GM19099 (cell line): ENCODE measurements around the gene MADCAM1.

Experiments
- POLR2A ChIP-seq: IDR thresholded peaks from 3 replicates; pipeline ENCODE4 v1.6.1; 2011; ENCODE audit warnings: low read depth; ENCODE audit not compliant: insufficient read length; ENCODE audit errors: extremely low read depth

MADCAM1 gene

DNA sequence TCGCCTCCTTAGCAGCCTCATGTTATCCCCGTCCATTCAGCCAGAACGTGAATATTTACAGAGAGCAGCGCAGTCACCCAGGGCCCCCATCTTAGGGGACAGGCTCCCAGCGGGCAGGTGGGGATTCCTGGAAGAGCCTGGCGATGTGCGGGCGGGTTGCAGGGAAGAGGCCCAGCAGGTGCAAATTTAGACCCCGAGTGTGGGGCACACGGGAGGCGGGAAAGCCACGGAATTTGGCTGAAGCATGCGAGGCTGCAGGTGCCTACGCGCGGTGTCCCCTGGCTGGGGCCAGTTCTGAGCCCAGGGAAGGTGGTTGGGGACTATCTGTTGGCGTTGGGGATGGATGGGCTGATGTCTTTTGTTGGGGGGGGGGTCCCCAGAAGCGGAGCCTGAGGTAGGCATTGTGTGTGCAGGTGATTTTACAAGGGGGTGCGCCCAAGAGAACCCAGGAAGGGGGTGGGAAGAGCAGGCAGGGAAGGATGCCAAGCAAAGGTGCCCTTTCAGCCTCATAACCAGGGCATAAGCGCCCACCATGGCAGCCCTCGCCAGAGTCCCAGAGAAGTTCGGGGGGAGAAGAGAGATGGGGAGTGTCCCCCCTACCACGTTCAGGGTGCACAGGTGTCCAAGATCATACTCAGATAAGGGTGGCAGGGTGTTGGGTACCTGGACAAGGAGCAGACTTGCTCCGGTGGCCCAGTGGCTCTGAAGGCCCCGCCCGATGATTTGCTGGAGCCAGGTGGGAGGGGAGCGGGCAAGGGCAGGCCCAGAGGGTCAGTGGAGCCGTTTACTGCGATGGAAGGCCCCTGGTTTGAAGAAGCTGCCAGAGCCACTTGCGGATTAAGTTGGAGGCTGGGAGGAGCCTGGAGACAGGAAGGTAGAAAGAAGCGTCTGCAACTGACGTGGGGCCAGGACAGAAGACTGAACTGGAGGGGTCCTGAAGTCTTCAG is 12.2 kb downstream of the MADCAM1 start:
- TF ChIP-seq POLR2A: no peak

DNA sequence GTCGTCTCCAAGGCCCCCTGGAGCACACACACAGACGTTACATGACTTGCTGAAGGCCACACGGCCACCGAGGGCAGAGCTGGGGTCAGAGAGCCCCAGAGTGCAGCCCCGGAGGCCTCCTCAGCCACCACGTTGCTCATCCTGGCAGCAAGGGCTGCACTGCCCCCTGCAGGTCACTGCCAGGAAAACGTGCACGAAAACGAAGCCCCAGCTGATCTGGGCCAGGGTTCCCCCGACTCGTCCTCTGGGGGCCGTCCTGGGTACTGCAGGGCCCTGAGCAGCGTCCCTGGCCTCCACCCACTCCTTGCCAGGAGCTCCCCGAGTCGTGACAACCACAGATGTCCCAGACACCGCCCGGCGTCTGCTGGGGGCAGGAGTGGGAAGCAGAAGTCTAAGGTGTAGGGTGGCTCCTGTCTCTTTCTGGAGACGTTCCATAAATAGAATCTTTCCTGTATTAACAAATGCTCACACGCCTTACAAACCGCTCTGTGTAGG is 14.4 kb downstream of the MADCAM1 start:
- TF ChIP-seq POLR2A: peak; percentile 19

- TF ChIP-seq POLR2A: no peak
These were observed 15.0 kb downstream of the MADCAM1 start for GRCh38 chr19:511101-511851.

DNA sequence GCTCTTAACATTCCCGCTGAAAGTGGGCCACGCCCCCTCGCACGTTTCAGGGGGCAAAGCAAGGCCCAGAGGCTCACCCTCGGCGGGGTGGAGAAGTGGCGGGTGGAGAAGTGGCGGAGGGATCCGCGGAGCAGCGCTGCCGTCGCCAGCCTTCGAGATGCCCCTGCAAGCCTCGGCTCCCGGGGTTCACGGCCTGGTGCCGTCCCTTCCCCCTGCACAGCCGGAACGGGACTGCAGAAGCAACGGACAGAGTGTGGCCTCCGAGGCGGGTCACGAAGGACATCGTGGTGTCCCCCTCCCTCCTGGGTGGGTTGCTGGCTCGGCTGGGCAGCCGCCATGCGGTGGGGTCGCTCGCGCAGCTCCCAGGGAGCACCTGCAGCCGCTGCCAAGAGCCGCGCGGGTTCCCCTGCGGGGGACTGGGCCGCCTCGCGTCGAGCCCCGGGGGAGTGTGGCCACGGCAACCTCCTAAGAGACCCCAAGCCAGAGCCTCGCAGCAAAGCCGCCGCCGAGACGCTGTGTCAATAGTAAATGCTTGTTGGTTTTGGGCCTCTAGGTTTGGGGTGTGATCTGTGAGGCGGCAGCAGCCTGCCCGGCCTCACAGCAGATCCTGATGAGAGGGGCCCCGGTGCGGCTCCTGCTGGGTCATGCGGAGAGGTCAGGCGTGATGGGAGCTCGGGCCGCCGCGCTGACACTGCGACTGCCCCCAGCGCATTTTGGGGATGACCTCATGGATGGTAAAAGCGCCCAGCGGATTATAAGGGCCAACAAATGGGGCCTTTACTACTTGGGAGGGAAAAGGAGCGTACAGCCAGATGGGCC is 16.5 kb downstream of the MADCAM1 start:
- TF ChIP-seq POLR2A: no peak

DNA sequence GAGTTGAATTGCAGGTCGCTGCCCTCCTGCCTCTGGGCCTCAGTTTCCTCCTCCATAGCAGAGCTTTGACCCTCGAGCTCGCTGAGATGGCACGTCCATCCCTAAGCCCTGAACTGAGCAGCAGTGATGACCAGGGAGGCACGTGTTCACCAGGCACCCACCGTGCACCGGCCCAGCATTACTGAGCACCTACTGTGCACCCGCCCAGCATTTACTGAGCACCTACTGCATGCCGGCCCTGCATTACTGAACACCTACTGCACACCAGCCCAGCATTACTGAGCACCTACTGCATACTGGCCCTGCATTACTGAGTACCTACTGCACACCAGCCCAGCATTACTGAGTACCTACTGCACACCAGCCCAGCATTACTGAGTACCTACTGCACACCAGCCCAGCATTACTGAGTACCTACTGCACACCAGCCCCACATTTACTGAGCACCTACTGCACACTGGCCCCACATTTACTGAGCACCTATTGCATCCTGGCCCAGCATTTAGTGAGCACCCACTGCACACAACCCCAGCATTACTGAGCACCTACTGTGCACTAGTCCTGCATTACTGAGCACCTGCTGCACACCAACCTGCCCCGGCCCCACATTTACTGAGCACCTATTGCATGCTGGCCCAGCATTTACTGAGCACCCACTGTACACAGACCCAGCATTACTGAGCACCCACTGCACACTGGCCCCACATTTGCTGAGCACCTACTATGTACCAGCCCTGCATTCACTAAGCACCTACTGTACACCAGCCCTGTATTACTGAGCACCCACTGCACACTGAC is 17.3 kb downstream of the MADCAM1 start:
- no peak for TF ChIP-seq POLR2A

- TF ChIP-seq POLR2A: no peak
These were observed 17.9 kb downstream of the MADCAM1 start for GRCh38 chr19:514166-514663.

DNA sequence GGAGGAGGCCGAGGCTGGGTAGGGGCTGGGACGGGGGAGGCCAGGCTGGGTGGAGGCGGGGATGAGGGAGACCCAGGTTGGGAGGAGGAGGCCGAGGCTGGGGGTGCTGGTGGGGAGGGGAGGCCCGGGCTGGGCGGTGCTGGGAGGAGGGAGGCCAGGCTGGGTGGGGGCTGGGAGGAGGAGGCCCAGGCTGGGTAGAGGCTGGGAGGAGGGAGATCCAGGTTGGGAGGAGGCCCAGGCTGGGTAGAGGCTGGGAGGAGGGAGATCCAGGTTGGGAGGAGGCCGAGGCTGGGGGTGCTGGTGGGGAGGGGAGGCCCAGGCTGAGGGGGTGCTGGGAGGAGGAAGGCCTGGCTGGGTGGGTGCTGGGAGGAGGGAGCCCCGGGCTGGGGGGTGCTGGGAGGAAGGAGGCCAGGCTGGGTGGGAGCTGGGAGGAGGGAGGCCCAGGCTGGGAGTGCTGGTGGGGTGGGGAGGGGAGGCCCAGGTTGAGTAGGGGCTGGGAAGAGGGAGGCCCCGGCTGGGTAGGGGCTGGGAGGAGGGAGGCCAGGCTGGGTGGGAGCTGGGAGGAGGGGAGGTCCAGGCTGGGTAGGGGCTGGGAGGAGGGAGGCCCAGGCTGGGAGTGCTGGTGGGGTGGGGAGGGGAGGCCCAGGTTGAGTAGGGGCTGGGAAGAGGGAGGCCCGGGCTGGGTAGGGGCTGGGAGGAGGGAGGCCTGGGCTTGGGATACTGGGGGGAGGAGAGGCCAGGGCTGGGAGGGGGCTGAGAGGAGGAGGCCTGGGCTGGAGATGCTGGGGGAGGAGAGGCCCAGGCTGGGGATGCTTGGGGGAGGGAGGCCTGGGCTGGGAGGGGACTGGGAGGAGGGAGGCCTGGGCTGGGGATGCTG is 21.7 kb downstream of the MADCAM1 start:
- TF ChIP-seq POLR2A: no peak

DNA sequence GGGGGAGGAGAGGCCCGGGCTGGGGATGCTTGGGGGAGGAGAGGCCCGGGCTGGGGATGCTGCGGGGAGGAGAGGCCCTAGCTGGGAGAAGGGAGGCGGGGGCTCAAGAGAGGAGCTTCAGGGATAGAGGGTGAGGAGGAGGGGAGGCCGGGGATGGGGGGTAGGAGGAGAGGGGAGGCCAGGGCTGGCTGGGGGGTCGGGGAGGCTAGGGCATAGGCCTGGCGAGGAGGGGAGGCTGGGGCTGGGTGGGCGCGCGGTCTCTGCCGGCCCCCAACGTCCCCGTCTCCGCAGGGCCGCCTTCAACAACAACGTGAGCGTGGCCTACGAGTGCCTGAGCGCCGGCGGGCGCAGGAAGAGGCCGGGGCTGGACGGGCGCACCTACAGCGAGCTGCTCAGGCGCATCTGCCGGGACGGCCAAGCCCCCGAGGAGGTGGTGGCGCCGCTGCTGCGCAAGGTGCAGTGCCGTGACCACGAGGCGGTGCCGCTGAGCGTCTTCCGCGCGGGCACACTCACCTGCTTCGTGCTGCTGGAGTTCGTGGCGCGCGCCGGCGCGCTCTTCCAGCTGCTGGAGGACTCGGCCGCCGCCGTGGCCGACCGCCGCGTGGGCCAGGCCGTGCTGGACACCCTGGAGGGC is 22.4 kb downstream of the MADCAM1 start:
- TF ChIP-seq POLR2A: no peak

DNA sequence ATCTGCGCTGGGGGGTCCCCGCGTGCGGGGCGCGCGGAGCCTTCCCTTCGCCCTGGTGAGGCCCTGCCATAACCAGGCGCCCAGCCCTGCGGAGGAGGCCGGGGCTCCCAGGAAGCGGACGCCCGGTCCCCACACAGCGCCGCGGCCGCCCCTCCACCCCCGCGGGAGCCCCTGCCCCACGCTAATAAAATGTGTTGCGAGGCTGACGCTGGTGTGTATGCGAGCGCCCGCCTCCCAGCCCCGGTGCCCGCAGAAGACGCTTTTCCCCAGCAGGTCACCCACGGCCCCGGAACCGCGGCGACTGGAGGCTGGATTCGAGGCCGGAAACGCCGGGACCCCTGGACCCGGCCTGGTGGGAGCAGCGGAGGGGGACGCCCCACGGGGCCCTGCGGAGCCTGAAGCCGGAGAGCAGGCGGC is 23.2 kb downstream of the MADCAM1 start:
- TF ChIP-seq POLR2A: no peak

DNA sequence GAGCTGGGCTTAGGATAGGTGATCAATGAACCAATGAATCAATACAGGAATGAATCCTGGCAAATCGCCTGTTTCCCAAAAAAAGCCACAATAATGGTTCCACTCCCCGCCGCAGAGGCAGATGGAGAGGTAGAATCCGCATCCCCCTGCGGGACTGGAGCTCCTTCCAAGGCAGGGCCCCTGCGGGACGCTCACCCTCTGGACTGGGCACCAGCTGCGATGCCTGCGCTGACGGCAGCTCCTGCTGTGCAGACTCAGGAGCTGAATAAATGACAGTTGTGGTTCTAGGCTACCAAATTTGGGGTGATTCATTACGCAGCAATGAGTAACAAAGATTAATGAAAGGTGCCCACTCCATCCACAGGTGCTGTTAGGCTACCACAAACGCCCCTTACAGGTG is 26.4 kb downstream of the MADCAM1 start:
- TF ChIP-seq POLR2A: no peak

GRCh38 chr19:524062-524674 is 27.9 kb downstream of the MADCAM1 start:
- TF ChIP-seq POLR2A: no peak

DNA sequence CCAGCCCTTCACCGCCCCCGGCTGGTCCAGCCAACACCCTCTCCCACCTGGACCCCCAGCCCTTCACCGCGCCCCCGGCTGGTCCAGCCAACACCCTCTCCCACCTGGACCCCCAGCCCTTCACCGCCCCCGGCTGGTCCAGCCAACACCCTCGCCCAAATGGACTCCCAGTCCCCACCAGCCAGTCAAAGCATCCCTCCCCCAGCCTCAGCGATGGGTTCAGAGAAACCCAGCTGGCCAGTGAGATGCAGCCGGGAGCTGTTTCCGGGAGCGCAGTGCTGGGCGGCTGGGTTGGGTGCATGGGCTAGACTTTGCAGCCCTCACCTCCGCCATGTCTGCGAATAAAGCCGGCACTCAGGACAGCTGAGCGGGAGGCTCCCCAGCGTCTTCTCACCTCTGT is 28.7 kb downstream of the MADCAM1 start:
- no peak for TF ChIP-seq POLR2A
